GM20431 (cell line): ENCODE results near the gene AP2B1.
"Not testable (repeated sequence)": the region's sequence is repeated elsewhere in the genome, so short reads cannot be mapped to it uniquely, and the experiment has no call there.

Experiments used
- in situ Hi-C: fragments of 300-500 bp; cut with MseI, MboI; formaldehyde crosslinking; loops from one replicate; pipeline ENCODE4 v1.15.0; 2020; ENCODE audit warnings: low sequenced_read_pairs; ENCODE audit not compliant: unreplicated experiment

AP2B1 gene

GRCh38 chr17:35740997-35741931 is 154.1 kb downstream of the AP2B1 start:
- in situ Hi-C loops = loop anchor here (25.0 kb wide), 2 partner anchors 429 to 579 kb away; no protein-coding TSS in a partner anchor

GRCh38 chr17:35742496-35742895 is 155.4 kb downstream of the AP2B1 start:
- in situ Hi-C loops = loop anchor here (25.0 kb wide), 2 partner anchors 430 to 580 kb away; no protein-coding TSS in a partner anchor

GRCh38 chr17:35742896-35743477 is 155.9 kb downstream of the AP2B1 start:
- in situ Hi-C loops = loop anchor here (25.0 kb wide), 2 partner anchors 431 to 581 kb away; no protein-coding TSS in a partner anchor

DNA sequence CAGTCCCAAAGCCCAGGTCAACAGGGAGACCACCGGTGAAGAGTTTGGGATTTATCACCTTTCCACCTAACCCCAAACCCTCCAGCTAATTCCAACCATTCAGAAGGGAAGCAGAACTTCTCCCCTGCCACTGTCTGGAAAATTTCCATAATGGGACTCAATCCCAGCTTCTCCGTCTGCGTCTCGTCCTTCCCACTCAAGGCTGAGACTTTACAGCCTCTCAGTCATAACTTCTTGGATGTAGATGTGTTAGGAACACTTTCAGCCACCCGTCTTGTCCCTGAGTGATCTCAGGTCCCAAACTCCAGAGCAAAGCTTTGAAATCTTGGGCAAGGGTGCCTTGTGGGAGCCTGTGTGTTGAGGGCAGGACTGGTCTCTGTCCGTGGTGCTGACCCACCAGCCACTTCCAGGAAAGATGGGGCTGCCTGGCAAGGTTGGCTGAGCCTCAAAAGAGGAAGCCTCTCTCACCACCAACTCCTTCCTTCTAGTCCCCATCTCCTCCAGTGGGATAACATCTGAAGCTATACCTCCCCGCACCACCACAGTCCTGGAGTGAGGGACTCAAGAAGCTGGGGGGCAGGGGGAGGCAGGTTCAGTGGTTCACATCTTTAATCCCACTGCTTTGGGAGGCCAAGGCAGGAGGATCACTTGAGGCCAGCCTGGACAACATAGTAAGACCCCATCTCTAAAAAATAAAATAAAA is 156.7 kb downstream of the AP2B1 start:
- in situ Hi-C loops = loop anchor here (25.0 kb wide), 2 partner anchors 431 to 581 kb away; no protein-coding TSS in a partner anchor

GRCh38 chr17:35744830-35745229 is 157.7 kb downstream of the AP2B1 start:
- in situ Hi-C loops = loop anchor here (25.0 kb wide), 2 partner anchors 433 to 583 kb away; no protein-coding TSS in a partner anchor

DNA sequence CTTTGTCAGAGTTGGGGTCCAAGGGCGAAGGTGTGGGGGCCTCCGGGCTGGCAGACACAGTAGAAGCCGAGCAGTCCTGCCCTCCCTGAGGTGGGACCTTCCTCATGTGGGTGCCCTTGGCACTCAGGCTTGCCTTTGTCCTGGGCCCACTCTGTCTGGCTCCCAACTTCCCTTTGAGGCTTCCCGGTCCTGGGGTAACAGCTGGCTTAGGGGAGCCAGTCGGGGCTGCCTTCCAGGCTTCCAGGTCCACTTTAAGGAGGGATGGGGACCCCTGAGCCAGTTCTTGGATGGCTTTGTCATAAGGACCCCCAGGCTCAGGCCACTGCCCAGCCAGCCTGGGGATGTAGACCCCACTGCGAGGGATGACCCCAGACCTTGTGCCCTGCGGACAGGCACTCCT is 158.1 kb downstream of the AP2B1 start:
- in situ Hi-C loops = loop anchor here (25.0 kb wide), 2 partner anchors 433 to 583 kb away; no protein-coding TSS in a partner anchor

DNA sequence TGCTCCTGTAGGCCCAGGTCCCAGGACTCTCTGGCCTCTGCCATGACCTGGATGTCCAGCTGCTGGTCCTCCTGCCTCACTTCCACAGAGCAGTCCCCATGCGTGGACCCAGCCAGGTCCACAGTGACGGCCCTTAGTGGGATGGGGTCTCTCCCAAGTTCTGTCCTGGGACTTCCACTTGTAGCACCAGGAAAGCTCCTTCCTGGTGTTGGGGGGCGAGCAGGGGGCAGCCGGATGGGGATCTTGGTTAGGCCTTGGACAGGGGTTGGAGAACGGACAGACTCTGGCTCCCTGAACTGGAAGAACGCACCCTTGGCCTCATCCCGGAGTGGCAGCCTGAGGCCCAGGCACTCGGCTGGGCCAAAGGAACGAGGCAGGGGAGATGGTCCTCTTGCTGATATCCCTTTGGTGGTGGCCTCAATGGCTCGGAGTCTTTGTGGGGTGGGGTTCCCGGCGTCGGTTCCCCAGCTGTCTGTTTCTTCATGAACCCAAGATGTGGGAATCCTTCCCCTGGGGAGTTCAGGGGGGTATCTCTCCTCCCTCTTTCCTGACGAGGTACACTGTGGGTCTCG is 158.7 kb downstream of the AP2B1 start:
- in situ Hi-C loops = loop anchor here (25.0 kb wide), 2 partner anchors 434 to 584 kb away; no protein-coding TSS in a partner anchor

DNA sequence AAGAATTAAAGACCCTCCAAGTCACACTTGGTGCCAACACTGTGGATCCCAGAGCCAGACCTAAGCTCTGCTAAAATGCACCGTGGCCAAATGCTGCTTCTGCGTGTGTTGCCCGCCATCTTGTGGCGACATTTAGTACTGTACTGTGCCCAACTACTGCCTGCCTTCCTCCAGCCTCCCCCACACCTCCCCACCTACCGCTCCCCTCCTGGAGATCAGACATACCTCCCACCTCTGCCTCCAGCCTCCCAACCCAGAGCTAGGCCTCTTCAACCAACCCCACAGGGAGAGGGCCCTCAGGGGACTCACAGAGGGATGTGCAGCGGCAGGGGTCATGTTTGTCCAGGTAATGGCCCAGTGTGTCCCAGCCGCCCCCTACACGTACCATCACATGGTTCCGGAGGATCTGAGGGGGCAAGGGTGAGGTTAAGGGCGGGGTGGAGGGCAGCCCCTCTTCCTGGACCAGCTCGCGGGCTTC is 160.5 kb downstream of the AP2B1 start:
- in situ Hi-C loops = loop anchor here (25.0 kb wide), 2 partner anchors 435 to 585 kb away; no protein-coding TSS in a partner anchor

GRCh38 chr17:35748341-35748841 is 161.3 kb downstream of the AP2B1 start:
- in situ Hi-C loops = loop anchor here (25.0 kb wide), 2 partner anchors 436 to 586 kb away; no protein-coding TSS in a partner anchor

- in situ Hi-C loops = loop anchor here (25.0 kb wide), 2 partner anchors 437 to 587 kb away; no protein-coding TSS in a partner anchor
These were observed 161.9 kb downstream of the AP2B1 start for GRCh38 chr17:35748979-35749378.

GRCh38 chr17:35749560-35750412 is 162.7 kb downstream of the AP2B1 start:
- in situ Hi-C loops = loop anchor here (25.0 kb wide), 2 partner anchors 437 to 587 kb away; no protein-coding TSS in a partner anchor

- in situ Hi-C loops = no loop called here
These were observed 163.6 kb downstream of the AP2B1 start for GRCh38 chr17:35750526-35751395.

DNA sequence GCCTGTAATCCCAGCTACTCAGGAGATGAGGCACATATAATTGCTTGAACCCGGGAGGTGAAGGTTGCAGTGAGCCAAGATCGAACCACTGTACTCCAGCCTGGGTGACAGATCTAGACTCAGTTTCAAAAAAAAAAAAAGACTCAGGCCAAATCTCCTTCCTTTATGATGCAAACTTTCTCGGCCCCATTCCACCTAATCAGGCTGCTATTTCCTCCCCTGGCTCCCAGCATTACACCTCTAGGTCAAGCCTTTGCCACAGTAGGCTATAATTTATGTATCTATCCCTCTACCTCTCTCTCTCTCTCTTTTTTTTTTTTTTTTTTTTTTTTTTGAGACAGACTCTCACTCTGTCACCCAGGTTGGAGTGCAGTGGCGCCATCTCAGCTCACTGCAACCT is 164.4 kb downstream of the AP2B1 start:
- in situ Hi-C loops = not testable (repeated sequence)

- in situ Hi-C loops = no loop called here
These were observed 165.3 kb downstream of the AP2B1 start for GRCh38 chr17:35752471-35752870.

GRCh38 chr17:35752945-35753764 is 166.0 kb downstream of the AP2B1 start, which contains the start of gene GAS2L2:
TSS of gene GAS2L2 (minus strand) at chr17:35753239. CDS start at chr17:35752850, 389 bp downstream.
- in situ Hi-C loops = no loop called here

DNA sequence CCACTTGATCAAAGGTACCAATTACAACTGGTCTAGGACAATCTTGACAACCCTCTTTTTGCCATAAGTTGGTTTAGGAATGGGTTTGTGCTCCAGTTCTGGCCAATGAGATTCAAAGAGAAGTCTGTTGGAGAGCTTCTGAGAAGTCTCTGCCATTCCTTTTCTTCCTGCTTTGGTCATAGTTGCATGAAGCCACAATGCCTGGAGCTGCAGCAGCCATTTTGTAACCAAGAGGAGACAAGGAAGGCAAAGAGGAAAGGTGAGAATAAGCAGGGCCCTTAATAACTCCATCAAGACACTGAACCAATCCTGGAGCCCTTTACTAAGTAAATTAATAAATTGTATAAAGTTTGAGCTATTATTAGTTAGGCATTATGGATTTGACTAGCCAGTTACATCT is 170.1 kb downstream of the AP2B1 start:
- in situ Hi-C loops = no loop called here
